H1 (cell line): ENCODE results near the gene TMEM168. TPM values are rescaled to one million over a fixed set of nuclear protein-coding genes. Genes with fewer than 3 reads are reported as not detected.

Experiments used
- ASH2L ChIP-seq: fragments of 200-600, 300-600 bp; sonication (generic); IDR thresholded peaks from one replicate; pipeline ENCODE4 v1.7.1; 2017; ENCODE audit warnings: low read length
- CBX8 ChIP-seq: fragments of 300-800, 300-1000 bp; sonication (generic); IDR thresholded peaks from 2 replicates; pipeline ENCODE4 v1.7.1; 2016; ENCODE audit warnings: low read depth, low read length, borderline replicate concordance
- CTBP2 ChIP-seq: IDR thresholded peaks from 2 replicates; pipeline ENCODE4 v1.7.0; 2011; ENCODE audit warnings: borderline replicate concordance, mild to moderate bottlenecking, moderate library complexity, mixed read lengths, low read length; ENCODE audit not compliant: insufficient read depth, insufficient read length
- EGR1 ChIP-seq: IDR thresholded peaks from 2 replicates; pipeline ENCODE4 v1.6.1; 2011; ENCODE audit warnings: low read depth, low read length, borderline replicate concordance
- EZH2 ChIP-seq: fragments of 200-600 bp; sonication (generic); IDR thresholded peaks from 2 replicates; pipeline ENCODE4 v1.7.1; 2012; ENCODE audit warnings: low read depth, mild to moderate bottlenecking, moderate library complexity, low read length, inconsistent platforms; ENCODE audit not compliant: severe bottlenecking
- GABPA ChIP-seq: IDR thresholded peaks from 2 replicates; pipeline ENCODE4 v1.6.1; 2011; ENCODE audit warnings: mild to moderate bottlenecking, low read length, moderate library complexity, borderline replicate concordance; ENCODE audit not compliant: insufficient read depth
- HDAC6 ChIP-seq: IDR thresholded peaks from one replicate; pipeline ENCODE4 v1.7.1; 2012; ENCODE audit warnings: low read depth, mild to moderate bottlenecking, inconsistent platforms, low read length, moderate library complexity
- JUND ChIP-seq: IDR thresholded peaks from 2 replicates; pipeline ENCODE4 v1.6.1; 2011; ENCODE audit warnings: mild to moderate bottlenecking, improper control_type of control experiment, low read length
- KDM5A ChIP-seq: fragments of 200-600 bp; IDR thresholded peaks from 2 replicates; pipeline ENCODE4 v1.7.1; 2012; ENCODE audit warnings: mild to moderate bottlenecking, low read length, inconsistent platforms, mixed read lengths
- NANOG ChIP-seq: IDR thresholded peaks from 2 replicates; pipeline ENCODE4 v1.6.1; 2011; ENCODE audit warnings: low read length, low read depth, mild to moderate bottlenecking, inconsistent platforms; ENCODE audit not compliant: insufficient read depth, poor library complexity, severe bottlenecking
- NRF1 ChIP-seq: IDR thresholded peaks from 2 replicates; pipeline ENCODE4 v1.6.1; 2011; ENCODE audit warnings: mild to moderate bottlenecking, low read depth, low read length, improper control_type of control experiment
- POLR2AphosphoS5 ChIP-seq: IDR thresholded peaks from 2 replicates; pipeline ENCODE4 v1.6.1; 2011; ENCODE audit warnings: low read depth, low read length
- POU5F1 ChIP-seq: IDR thresholded peaks from 2 replicates; pipeline ENCODE4 v1.6.1; 2011; ENCODE audit warnings: low read depth, mild to moderate bottlenecking, low read length, moderate library complexity
- RAD21 ChIP-seq, 2 experiments: IDR thresholded peaks in 1 of 2; conservative IDR thresholded peaks in 1 of 2; 2 replicates each; pipeline ENCODE4 v1.6.1; 2011; ENCODE audit warnings: low read depth in 2 of 2, low read length in 2 of 2, improper control_type of control experiment in 1 of 2, inconsistent platforms in 1 of 2, mild to moderate bottlenecking in 1 of 2, moderate library complexity in 1 of 2
- RFX5 ChIP-seq: IDR thresholded peaks from 2 replicates; pipeline ENCODE4 v1.6.1; 2011; ENCODE audit warnings: low read depth, low read length, improper control_type of control experiment, borderline replicate concordance
- SAP30 ChIP-seq: fragments of 300-600 bp; sonication (generic); IDR thresholded peaks from 2 replicates; pipeline ENCODE4 v1.7.1; 2012; ENCODE audit warnings: low read length, moderate library complexity, mild to moderate bottlenecking, inconsistent platforms; ENCODE audit not compliant: insufficient read depth, insufficient replicate concordance
- SP1 ChIP-seq: IDR thresholded peaks from 2 replicates; pipeline ENCODE4 v1.6.1; 2011; ENCODE audit warnings: low read depth, low read length
- SP2 ChIP-seq: IDR thresholded peaks from 2 replicates; pipeline ENCODE4 v1.6.1; 2012; ENCODE audit warnings: mild to moderate bottlenecking, low read length, inconsistent platforms
- SP4 ChIP-seq: IDR thresholded peaks from 2 replicates; pipeline ENCODE4 v1.6.1; 2012; ENCODE audit warnings: low read length, inconsistent platforms
- SRF ChIP-seq: IDR thresholded peaks from 2 replicates; pipeline ENCODE4 v1.6.1; 2011; ENCODE audit warnings: mild to moderate bottlenecking, low read depth, low read length, moderate library complexity
- SUZ12 ChIP-seq: fragments of 200-600 bp; sonication (generic); IDR thresholded peaks from 2 replicates; pipeline ENCODE4 v1.6.1; 2012; ENCODE audit warnings: mild to moderate bottlenecking, inconsistent platforms, low read length, moderate library complexity, mixed read lengths
- TCF12 ChIP-seq: IDR thresholded peaks from 2 replicates; pipeline ENCODE4 v1.6.1; 2011; ENCODE audit warnings: low read depth, mild to moderate bottlenecking, low read length
- ZNF274 ChIP-seq: IDR thresholded peaks from 2 replicates; pipeline ENCODE4 v1.7.0; 2012; ENCODE audit warnings: low read length, borderline replicate concordance; ENCODE audit errors: extremely low read depth
- polyA plus RNA-seq, 7 experiments: library from polyadenylated mRNA; depleted of rRNA in 3 of 7; stranded (reverse) in 5 of 7; unstranded in 2 of 7; fragments of >200 nt in 5 of 7; fragments of 200-250 nt in 2 of 7; gene quantifications; 1 replicate in 5 of 7; 2 replicates in 1 of 7; 4 replicates in 1 of 7; pipeline versions ENCODE4 v1.2.1 to v1.2.3, GENCODE V29; 2011 to 2013; ENCODE audit warnings: missing spikeins in 2 of 7, mixed read lengths in 2 of 7
- total RNA-seq: library from RNA; stranded (reverse); fragmentation: NEBNext Ultra II Directional; extraction: Animal tissue kit (Norgen Biotek cat#: 25700); gene quantifications from 2 replicates; pipeline ENCODE4 v1.2.1, GENCODE V29; 2021
- TF ChIP-seq, protein P1 (sequence below): IDR thresholded peaks from 2 replicates; pipeline ENCODE4 v1.6.1; 2011; ENCODE audit warnings: low read depth, mild to moderate bottlenecking, low read length; ENCODE audit not compliant: insufficient read depth

The TMEM168 gene
- total and polyA plus RNA-seq, 2 of the 8 experiments (the other 6 are each of a cell fraction or from before 2014, with no cell fraction given) = 8.9 to 11.1 TPM

GRCh38 chr7:112789817-112790585 is at the start of gene TMEM168 (continued):
- no peak for TF ChIP-seq SP2
- no peak for TF ChIP-seq POU5F1
- TF ChIP-seq POLR2AphosphoS5 = peak; percentile 89; the same call in 1 of the 2 replicates
- no peak for TF ChIP-seq KDM5A
- no peak for TF ChIP-seq RFX5
- TF ChIP-seq EZH2 = no peak
- TF ChIP-seq SP4 = no peak
- peak; percentile 94 for TF ChIP-seq ASH2L
- TF ChIP-seq HDAC6 = no peak
- no peak for TF ChIP-seq SRF
- TF ChIP-seq JUND = no peak
- TF ChIP-seq NRF1 = no peak
- no peak for TF ChIP-seq EGR1
- TF ChIP-seq ZNF274 = no peak
- peak; percentile 64 for TF ChIP-seq SAP30
- 0 out of 2 replicates have a peak, but pooled peaks have one; percentile 36 for TF ChIP-seq TCF12
- peak; percentile 2 to 11; a peak in 2 of 4 replicates for TF ChIP-seq RAD21 (IDR thresholded peaks at IDR 0.05 in 1 of 2, conservative IDR thresholded peaks at IDR 0.05 in 1 of 2; ENCODE audit: low read depth in 2 of 2, low read length in 2 of 2)
- TF ChIP-seq GABPA = no peak
- TF ChIP-seq SUZ12 = no peak
- TF ChIP-seq, protein P1, sequence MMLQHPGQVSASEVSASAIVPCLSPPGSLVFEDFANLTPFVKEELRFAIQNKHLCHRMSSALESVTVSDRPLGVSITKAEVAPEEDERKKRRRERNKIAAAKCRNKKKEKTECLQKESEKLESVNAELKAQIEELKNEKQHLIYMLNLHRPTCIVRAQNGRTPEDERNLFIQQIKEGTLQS = no peak
- TF ChIP-seq CBX8 = no peak
- no peak for TF ChIP-seq CTBP2
- no peak for TF ChIP-seq SP1
- peak; percentile 3 for TF ChIP-seq NANOG
- TF ChIP-seq, all 59 proteins: peak for 23
